ENCODE results near the gene HCST.
"Not testable (repeated sequence)": the region's sequence is repeated elsewhere in the genome, so short reads cannot be mapped to it uniquely, and the experiment has no call there.

Gene HCST

GRCh38 chr19:35904311-35905068 is 2.2 kb downstream of the HCST start:
- no peak for DNase-seq (ENCODE audit: low spot score)

- DNase-seq (ENCODE audit: low spot score), result no peak
Observed at GRCh38 chr19:35905178-35905727, 2.9 kb downstream of the HCST start.

- DNase-seq (ENCODE audit: low spot score), result no peak
Observed at GRCh38 chr19:35907377-35907745, 5.0 kb downstream of the HCST start.

DNA sequence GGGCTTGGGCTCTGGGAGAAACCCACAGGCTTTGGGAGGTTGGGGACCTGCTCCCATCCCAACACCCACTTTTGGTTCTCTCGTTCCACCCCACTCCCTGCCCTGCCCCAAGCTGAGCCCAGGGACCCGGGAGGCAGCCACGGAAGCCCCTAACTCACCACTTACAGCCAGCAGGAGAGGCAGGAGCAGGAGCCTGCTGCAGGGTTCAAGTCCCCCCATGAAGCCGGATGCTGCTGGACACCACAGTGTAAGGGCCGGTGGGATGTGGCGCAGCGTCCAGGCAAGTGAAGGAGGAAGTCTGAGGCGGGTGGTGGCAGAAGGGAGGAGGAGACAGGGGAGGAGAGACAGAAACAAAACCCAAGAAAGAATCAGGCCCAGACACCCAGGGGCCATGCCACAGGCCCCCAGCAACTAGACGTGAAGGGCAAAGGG is 5.7 kb downstream of the HCST start, which contains the start of gene TYROBP:
Gene TYROBP (minus strand): TSS at position 286 of the 432 bp plus-strand sequence. CDS start 67 bp downstream, at position 219.
- DNase-seq (ENCODE audit: low spot score), result no peak

DNA sequence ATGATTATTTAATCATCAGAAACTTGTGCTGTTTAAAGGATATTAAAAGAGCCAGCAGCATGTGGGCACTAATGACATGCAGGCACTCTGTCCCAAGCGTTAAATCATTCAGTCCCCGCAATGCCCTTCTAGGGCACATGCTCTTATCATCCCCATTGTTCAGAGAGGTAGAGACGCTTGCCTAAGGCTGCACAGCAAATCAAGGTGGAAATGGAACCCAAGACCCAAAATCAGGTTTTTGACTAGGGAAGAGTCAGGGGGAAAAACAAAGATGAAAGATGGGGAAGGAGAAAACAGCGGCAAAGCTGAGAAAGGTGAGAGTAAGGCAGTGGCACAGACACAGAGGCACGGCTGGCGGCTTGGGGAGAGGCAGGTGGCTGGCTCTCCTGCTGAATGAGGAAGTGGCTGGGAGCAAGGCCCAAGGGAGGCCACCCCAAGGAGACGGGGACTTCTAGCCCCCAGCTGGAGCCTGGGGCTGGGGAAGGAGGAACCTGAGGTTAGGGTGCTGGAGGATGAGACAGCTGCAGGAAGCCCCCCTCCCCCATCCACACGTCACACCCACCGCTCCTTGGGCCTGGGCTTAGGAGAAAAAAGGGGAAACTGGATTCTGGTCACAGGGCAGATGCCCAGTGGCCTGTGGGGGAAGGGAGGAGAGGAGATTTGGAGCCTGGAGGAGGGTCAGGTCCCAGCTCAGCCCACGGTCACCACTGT is 6.8 kb downstream of the HCST start:
- DNase-seq (ENCODE audit: low spot score), result no peak

- no peak for DNase-seq (ENCODE audit: low spot score)
Observed at GRCh38 chr19:35909684-35910035, 7.3 kb downstream of the HCST start.

- DNase-seq (ENCODE audit: low spot score), result not testable (repeated sequence)
Observed at GRCh38 chr19:35910355-35910754, 8.0 kb downstream of the HCST start.

GRCh38 chr19:35911173-35911572 is 8.8 kb downstream of the HCST start:
- no peak for DNase-seq (ENCODE audit: low spot score)

DNA sequence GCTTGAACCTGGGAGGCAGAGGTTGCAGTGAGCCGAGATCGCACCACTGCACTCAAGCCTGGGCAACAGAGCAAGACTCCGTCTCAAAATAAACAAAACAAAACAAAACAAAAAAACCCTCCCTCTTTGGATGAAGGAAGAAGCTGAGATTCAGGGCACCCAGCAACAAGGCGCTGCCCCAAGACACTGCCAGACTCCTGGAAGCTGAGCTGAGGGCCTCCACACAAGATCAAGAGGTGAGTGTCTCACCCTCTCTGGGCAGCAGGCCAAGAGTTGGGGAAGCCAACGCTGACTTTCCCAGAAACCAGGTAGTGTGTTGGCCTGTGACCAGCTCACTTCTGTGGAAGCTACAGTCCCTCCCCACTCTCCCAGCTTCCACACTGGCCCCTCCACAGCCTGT is 9.5 kb downstream of the HCST start:
- DNase-seq (ENCODE audit: low spot score), result no peak

GRCh38 chr19:35913589-35913988 is 11.3 kb downstream of the HCST start:
- no peak for DNase-seq (ENCODE audit: low spot score)

DNA sequence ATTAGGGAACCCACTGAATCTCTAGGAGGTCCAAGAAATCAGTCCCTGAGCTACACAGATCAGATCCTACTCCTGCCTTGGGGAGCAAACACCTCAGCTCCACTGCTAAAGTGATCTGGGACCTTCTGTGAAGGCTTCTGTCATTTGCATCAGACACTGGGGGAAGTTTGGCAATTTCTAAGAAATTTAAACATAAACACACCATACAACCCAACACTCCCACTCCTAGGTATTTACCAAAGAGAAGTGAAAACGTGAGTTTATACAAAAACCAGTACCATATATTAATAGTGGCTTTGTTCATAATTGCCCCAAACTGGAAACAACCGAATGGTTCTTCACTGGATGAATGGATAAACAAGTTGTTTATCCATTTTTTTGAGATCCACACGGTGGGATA is 13.1 kb downstream of the HCST start:
- no peak for DNase-seq (ENCODE audit: low spot score)

DNA sequence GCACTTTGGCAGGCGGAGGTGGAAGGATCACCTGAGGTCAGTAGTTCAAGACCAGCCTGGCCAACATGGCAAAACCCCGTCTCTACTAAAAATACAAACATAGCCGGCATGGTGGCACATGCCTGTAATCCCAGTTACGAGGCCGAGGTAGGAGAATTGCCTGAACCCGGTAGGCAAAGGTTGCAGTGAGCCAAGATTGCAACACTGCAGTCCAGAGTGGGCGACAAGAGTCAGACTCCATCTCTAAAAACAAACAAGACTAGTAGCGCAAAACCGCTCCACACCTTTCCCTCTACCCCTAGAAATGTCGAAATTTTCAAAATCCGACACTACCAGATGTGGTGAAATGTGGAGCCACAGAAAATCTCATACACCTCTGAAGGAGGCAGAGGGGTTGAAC is 17.0 kb downstream of the HCST start:
- DNase-seq (ENCODE audit: low spot score), result no peak

DNA sequence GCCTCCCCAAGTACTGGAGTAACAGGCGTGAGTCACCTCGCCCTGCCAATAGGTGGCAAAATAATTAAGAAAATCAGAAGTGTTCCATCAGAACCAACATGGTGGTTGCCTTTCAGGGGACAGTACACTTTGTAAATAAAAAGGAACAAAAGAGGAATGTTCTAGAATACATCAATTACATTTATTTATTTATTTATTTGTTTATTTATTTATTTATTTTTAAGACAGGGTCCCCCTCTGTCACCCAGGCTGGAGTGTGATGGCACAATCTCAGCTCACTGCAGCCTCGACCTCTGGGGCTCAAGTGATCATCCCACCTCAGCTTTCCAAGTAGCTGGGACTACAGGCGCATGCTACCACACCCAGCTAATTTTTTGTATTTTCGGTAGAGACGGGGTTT is 18.7 kb downstream of the HCST start:
- no peak for DNase-seq (ENCODE audit: low spot score)

DNA sequence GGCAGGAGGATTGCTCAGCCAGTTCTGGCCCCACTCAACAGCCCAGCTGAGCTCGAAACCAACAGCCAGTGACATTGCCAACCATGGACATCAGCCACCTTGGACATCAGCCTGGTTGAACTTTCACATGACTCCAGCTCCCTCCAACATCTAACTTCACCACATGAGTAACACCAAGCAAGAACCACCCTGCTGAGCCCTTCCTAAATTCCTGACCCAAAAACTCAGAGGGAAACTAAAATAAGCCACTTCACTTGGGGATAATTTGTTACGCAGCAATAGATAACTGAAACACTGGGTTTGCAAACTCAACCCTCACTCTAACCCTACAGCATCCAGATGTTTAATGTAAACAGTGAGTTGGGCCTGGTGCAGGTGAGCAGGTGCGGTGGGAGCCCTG is 23.2 kb downstream of the HCST start:
- no peak for DNase-seq (ENCODE audit: low spot score)

- DNase-seq (ENCODE audit: low spot score), result no peak
Observed at GRCh38 chr19:35928507-35928906, 26.2 kb downstream of the HCST start.

GRCh38 chr19:35929876-35930275 is 27.5 kb downstream of the HCST start:
- no peak for DNase-seq (ENCODE audit: low spot score)

DNA sequence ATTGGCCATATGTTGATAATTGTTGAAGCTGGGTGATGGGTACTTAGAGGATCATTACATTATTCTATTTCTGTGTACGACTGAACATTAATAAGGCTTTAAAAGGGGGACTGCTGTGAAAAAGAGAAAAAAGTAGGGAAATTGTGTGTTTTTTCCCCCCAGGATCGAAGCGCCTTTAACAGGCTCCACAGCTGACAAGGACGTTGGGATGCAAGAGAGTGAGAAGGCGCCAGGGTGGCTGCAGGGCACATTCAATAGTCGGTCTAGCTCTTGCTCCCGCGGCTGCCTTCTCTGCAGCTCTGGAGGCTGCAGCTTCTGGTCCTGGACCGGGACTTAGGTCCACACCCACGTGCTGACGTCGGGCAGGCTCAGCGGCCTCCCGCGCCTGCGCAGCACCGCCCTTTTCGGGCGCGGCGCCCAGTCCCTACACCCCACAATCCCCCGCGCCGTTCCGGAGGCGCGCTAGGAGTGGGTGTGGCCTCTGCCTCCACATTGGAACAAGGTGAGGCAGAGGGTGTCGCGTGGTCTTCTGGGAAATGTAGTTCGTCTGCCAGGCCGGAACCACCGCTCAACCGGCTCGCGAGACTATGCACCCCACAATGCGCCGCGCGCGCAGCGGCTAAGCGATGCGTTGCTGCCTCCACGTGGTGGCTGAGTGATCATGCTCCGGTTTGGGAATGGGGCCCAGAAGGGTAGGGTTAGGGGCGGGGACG is 29.0 kb downstream of the HCST start:
- DNase-seq (ENCODE audit: low spot score), result peak; percentile 98

GRCh38 chr19:35931874-35932202 is 29.5 kb downstream of the HCST start:
- no peak for DNase-seq (ENCODE audit: low spot score)

- DNase-seq (ENCODE audit: low spot score), result no peak
Observed at GRCh38 chr19:35932291-35932936, 30.1 kb downstream of the HCST start.

- peak; percentile 95 for DNase-seq (ENCODE audit: low spot score)
Observed at GRCh38 chr19:35935911-35936737, 33.8 kb downstream of the HCST start, which contains the start of gene LRFN3. Gene LRFN3, plus strand, starts transcription at chr19:35936374. Its CDS starts 3,052 bp downstream, at chr19:35939426.

- DNase-seq (ENCODE audit: low spot score), result no peak
Observed at GRCh38 chr19:35936738-35937268, 34.5 kb downstream of the HCST start.

All from HuH-7.5 (cell line).